ENCODE data around the gene CFL1.

Gene CFL1

GRCh38 chr11:65856689-65857499 lies 1.1 kb downstream of the CFL1 start:
- no peak for TF ChIP-seq CTCF (IDR thresholded peaks at IDR 0.05; ENCODE audit: low read depth, low read length, missing control alignments)
- H3K4me3 ChIP-seq (ENCODE audit: low read depth, low read length), result peak overlapping the region; percentile 96
- no peak for DNase-seq (ENCODE audit: low read depth)
- in situ Hi-C loops (cut with HindIII; ENCODE audit: low sequenced_read_pairs), result no loop called here

DNA sequence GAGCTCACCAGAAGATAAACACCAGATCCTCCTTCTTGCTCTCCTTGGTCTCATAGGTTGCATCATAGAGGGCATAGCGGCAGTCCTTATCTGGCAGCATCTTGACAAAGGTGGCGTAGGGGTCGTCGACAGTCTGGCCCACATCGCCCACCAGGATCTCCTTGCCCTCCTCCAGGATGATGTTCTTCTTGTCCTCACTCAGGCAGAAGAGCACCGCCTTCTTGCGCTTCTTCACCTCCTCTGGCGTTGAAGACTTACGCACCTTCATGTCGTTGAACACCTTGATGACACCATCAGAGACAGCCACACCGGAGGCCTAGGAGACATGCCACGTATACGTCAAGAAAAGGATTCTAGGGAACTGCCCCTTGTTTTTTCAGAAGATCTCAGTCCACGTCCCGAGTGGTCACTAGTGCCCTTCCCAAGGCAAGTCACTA lies 2.0 kb downstream of the CFL1 start:
- TF ChIP-seq CTCF (IDR thresholded peaks at IDR 0.05; ENCODE audit: low read depth, low read length, missing control alignments), result no peak
- no peak for DNase-seq (ENCODE audit: low read depth)
- in situ Hi-C loops (cut with HindIII; ENCODE audit: low sequenced_read_pairs), result no loop called here
- H3K4me3 ChIP-seq (ENCODE audit: low read depth, low read length), result peak overlapping the region; percentile 96

GRCh38 chr11:65854852-65855837 lies 2.8 kb downstream of the CFL1 start:
- no peak for DNase-seq (ENCODE audit: low read depth)
- H3K4me3 ChIP-seq (ENCODE audit: low read depth, low read length), result no peak overlapping the region
- in situ Hi-C loops (cut with HindIII; ENCODE audit: low sequenced_read_pairs), result no loop called here
- TF ChIP-seq CTCF (IDR thresholded peaks at IDR 0.05; ENCODE audit: low read depth, low read length, missing control alignments), result no peak

DNA sequence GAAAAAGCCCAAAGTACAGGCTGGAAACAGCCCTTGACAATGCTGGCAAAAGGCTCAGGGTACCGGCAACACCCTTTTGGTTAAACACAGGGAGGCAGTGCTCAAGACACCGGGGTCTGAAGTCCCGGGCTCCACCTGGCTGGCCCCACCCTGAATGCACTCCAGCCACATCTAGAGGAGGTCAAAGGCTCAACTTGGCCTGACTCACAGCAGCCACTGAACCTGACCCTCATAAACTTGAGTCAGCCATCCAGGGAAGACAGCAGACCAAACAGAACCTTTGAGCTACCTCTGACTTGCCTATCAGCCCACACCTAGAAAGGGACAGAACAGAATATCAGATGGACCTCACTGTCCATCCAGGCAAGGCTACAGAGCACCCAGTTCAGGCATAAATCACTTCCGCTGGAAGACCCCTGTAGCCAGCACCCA lies 3.8 kb downstream of the CFL1 start:
- H3K4me3 ChIP-seq (ENCODE audit: low read depth, low read length), result no peak overlapping the region
- TF ChIP-seq CTCF (IDR thresholded peaks at IDR 0.05; ENCODE audit: low read depth, low read length, missing control alignments), result no peak
- DNase-seq (ENCODE audit: low read depth), result no peak
- in situ Hi-C loops (cut with HindIII; ENCODE audit: low sequenced_read_pairs), result no loop called here

DNA sequence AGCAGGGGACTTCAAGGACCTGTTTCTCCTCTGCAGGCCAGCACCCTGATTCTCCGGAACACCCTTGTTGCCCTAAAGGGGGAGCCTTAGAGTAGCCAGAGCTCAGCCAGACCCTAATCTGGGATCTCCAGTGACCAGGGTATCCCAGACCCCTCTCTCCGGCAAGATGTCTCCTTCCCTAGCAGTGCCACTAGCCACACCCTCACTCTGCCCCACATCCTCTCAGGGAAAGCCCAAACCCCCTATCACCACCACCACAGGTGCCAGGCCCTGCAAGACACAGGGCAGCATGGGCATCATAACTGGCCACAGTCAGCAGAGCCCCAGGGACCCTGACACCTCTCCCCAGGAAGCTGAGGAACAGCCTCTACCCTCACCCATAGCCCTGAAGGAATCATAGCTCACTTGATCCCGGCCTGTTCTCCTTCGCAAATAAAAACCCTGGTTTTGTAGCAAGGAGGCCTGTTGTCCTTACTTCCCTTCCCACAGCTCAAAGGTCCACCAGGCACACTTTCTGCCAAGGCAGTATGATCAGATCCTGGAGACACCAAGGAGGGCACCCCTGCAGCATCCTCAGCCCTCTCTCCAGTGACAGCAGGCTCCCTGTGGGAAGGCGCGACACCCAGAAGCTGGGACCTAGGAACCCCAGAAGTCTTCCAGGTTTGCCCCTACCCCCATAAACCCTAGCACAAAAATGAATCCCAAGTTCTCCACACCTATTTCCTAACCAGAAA lies 4.6 kb downstream of the CFL1 start:
- no peak for DNase-seq (ENCODE audit: low read depth)
- no peak for TF ChIP-seq CTCF (IDR thresholded peaks at IDR 0.05; ENCODE audit: low read depth, low read length, missing control alignments)
- in situ Hi-C loops (cut with HindIII; ENCODE audit: low sequenced_read_pairs), result no loop called here
- H3K4me3 ChIP-seq (ENCODE audit: low read depth, low read length), result no peak overlapping the region
